ENCODE measurements around the gene LDLRAD3. TPM values are rescaled to one million over a fixed set of nuclear protein-coding genes. Genes with fewer than 3 reads are reported as not detected.

LDLRAD3 gene
- total RNA-seq, 3 donors from 2014 or later: 1.0 to 8.1 (median 2.0) TPM

DNA sequence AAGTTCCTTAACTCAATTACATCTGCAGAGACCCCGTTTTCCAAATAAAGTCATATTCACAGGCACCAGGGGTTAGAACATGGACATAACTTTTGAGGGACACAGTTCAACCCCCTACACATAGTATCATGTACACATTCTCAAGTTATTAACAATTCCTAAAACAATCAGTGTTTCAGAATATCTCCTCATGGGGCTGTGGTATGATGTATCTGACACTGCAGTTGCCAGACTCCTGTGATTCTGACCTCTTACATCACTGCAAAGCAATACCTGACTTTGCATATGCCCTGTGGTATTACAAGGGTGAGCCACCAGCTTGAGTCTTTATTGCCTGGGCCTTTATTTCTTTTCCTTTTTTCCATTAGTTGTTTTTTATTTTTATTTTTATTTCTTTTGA is 203.6 kb downstream of the LDLRAD3 start:
- DNase-seq (no peak), ATAC-seq (no peak)
- intact Hi-C loops (cut with DNase I, micrococcal nuclease): no loop called here
- H3K36me3 ChIP-seq (ENCODE audit: low read depth): no peaks in the 10 kb centered on the region
- H3K4me3 ChIP-seq: no peak overlapping the region
- H3K4me1 ChIP-seq (ENCODE audit: low read depth): no peaks in the 10 kb centered on the region
- no peaks in the 10 kb centered on the region for H3K9me3 ChIP-seq
- TF ChIP-seq, protein P1, sequence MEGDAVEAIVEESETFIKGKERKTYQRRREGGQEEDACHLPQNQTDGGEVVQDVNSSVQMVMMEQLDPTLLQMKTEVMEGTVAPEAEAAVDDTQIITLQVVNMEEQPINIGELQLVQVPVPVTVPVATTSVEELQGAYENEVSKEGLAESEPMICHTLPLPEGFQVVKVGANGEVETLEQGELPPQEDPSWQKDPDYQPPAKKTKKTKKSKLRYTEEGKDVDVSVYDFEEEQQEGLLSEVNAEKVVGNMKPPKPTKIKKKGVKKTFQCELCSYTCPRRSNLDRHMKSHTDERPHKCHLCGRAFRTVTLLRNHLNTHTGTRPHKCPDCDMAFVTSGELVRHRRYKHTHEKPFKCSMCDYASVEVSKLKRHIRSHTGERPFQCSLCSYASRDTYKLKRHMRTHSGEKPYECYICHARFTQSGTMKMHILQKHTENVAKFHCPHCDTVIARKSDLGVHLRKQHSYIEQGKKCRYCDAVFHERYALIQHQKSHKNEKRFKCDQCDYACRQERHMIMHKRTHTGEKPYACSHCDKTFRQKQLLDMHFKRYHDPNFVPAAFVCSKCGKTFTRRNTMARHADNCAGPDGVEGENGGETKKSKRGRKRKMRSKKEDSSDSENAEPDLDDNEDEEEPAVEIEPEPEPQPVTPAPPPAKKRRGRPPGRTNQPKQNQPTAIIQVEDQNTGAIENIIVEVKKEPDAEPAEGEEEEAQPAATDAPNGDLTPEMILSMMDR (IDR thresholded peaks at IDR 0.05): no peak

DNA sequence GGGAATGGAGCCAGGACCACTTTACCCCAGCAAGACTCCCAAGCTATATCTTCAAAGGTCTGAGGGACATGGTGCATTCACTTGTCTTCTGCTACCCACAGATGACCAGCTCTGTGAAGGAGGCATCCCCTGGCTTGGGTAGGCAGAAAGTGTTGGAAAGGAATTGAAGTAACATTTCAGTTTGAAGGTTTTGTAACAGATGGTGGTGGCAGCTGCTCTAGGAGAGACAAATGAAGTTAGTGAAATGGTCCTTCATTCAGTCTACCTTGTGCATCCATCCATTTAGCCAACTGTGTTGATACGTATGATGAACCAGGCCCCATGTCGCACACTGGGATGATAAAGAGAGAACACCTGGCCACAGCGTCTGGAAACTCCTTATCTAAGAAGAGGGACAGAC is 204.8 kb downstream of the LDLRAD3 start:
- ATAC-seq: no peak
- Histone ChIP-seq H3K36me3 (ENCODE audit: low read depth) (no peaks in the 10 kb centered on the region), H3K4me3 (no peak overlapping the region), H3K4me1 (ENCODE audit: low read depth) (no peaks in the 10 kb centered on the region), H3K9me3 (no peaks in the 10 kb centered on the region)
- DNase-seq: no peak
- TF ChIP-seq, protein P1 (IDR thresholded peaks at IDR 0.05): no peak
- intact Hi-C loops (cut with DNase I, micrococcal nuclease): no loop called here

DNA sequence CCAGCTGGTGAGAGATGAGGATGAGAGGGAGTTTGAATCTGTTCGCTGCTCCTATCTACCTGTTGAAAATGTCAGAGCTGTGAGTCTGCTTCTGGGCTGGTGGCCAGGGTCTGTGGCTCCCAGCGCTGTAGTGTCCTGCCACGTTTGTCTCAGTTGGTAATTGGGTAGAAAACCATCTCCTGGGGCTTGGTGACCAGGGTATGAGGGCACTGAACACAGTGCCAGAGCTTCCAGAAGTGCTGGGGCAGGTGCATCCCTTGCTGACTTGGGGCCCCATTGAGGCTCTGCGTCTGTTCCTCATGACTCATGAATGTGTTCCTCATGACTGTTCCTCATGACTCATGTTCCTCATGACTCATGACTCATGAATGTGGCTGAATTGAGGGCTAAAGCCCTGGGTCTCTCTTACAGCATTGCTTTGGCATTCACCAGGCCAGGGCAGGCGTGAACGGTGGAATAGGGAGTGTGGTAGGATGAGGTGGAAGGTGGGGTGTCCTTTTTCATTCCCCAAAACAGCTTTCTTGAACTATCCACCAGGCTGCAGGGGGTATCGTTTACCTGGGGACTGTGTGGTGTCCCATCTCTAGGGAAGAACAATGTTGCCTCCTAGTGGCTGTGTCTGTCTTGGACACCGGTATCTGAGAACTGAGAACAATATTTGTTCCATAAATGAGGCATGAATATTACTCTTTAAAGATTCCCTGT is 205.8 kb downstream of the LDLRAD3 start:
- Histone ChIP-seq H3K36me3 (ENCODE audit: low read depth) (no peaks in the 10 kb centered on the region), H3K9me3 (no peaks in the 10 kb centered on the region), H3K4me1 (ENCODE audit: low read depth) (no peaks in the 10 kb centered on the region), H3K4me3 (no peak overlapping the region)
- DNase-seq (peak in 2 of 3 donors; percentile 27 to 40), ATAC-seq (peak; percentile 96)
- intact Hi-C loops (cut with DNase I, micrococcal nuclease): no loop called here
- TF ChIP-seq, protein P1 (IDR thresholded peaks at IDR 0.05): no peak

DNA sequence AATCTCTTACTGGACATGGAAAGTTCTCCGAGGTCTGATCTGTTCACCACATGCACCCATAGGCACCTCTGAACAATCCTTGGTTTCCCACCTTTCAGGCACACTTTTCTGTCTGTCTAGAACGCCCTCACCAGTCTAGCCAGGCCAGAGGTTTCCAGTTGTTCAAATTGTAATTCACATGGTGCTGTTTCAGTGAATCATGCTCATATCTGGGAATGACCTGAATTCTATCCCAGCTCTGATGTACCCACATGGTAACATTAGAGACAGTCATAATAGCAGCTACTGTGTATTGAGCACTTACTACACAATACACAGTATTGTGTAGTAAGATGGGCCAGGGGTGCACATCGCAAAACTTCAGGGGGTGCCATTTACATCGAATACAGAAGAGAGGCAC is 207.1 kb downstream of the LDLRAD3 start:
- TF ChIP-seq, protein P1 (IDR thresholded peaks at IDR 0.05): no peak
- DNase-seq (no peak), ATAC-seq (no peak)
- Histone ChIP-seq H3K4me3 (no peak overlapping the region), H3K9me3 (no peaks in the 10 kb centered on the region), H3K36me3 (ENCODE audit: low read depth) (no peaks in the 10 kb centered on the region), H3K4me1 (ENCODE audit: low read depth) (no peaks in the 10 kb centered on the region)
- intact Hi-C loops (cut with DNase I, micrococcal nuclease): no loop called here

DNA sequence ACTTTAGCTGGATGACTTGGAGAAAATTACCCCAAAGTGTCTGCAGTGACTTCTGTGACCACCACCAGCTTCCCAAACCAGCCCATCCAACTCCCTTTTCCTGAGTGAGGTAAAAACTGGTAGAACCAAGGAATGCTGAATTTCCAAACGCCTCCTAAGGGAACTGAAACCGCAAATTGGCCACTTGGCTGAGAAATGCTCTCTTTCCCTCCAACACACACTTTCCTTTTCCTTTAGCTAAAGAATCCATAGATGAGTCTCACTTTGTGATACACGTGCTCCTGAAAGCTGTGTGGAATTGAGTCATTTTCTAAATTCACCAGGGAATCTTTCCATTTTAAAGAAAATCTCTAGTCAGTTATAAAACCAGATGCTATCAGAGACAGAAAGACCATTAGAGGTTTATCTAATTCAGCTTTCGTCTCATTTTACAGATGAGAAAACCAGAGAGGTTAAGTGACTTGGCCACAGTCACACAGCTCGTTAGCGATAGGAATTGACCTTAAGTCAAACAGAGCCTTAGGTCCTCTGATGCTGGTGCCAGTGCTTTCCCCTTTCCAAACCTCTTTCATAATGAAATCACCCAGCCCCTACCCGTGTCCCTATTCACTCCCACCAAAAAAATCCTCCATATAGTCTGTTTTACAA is 208.2 kb downstream of the LDLRAD3 start:
- no peak overlapping the region for H3K4me3 ChIP-seq

More for the DNA sequence above, 208.2 kb downstream of the LDLRAD3 start:
- TF ChIP-seq, protein P1 (IDR thresholded peaks at IDR 0.05): no peak
- no peaks in the 10 kb centered on the region for H3K36me3 ChIP-seq (ENCODE audit: low read depth)
- ATAC-seq (no peak), DNase-seq (no peak)
- no peaks in the 10 kb centered on the region for H3K9me3 ChIP-seq
- intact Hi-C loops (cut with DNase I, micrococcal nuclease): no loop called here
- H3K4me1 ChIP-seq (ENCODE audit: low read depth): no peaks in the 10 kb centered on the region
